Measurements from ENCODE around the gene PDE6B. TPM values are rescaled to one million over a fixed set of nuclear protein-coding genes. Genes with fewer than 3 reads are reported as not detected.

Gene PDE6B
- total and polyA plus RNA-seq, 9 donors, result 1.4 to 7.5 (median 4.6) TPM

DNA sequence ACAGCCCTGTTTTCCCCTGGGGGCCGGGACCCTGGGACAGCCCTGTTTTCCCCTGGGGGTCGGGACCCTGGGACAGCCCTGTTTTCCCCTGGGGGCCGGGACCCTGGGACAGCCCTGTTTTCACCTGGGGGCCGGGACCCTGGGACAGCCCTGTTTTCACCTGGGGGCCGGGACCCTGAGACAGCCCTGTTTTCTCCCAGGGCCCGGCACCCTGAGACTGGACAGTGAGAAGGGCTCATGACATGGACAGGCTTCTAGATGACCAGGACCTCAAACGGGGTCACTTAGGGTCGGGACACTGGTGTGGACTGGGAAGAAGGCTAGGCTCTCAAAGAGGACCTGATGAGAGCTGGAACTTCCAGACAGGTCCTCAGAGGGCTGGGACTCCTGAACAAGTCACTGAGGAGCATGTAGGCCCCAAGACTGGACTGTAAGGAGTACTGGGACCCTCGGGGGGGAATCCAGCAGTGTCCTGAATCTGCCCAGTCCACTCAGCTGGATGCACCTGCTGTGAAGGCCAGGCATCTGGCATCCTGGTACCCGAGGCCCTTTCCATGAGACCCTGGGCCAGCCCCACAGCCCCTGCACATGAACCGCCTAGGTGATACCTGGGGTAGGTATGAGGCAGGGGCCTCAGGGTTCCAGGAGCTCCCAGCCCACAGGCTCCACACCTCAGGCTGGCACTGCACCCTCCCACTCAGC, 82.7 kb downstream of the PDE6B start:
- no peak overlapping the region for H3K27ac ChIP-seq
- no peak for DNase-seq
- intact Hi-C loops (cut with DNase I), result no loop called here
- H3K4me1 ChIP-seq (ENCODE audit: insufficient read depth), result peaks cover 23% of the 10 kb centered on the region
- H3K9me3 ChIP-seq, result no peaks in the 10 kb centered on the region
- no peaks in the 10 kb centered on the region for H3K36me3 ChIP-seq
- H3K27me3 ChIP-seq, result no peaks in the 10 kb centered on the region
- 61 to 78% (median 69%) methylated on average over 6 to 11 of the region's 11 CpGs for WGBS, 3 donors
- no peak for TF ChIP-seq POLR2A (IDR thresholded peaks at IDR 0.05)
- TF ChIP-seq EP300 (IDR thresholded peaks at IDR 0.05), result no peak
- TF ChIP-seq, protein P1, sequence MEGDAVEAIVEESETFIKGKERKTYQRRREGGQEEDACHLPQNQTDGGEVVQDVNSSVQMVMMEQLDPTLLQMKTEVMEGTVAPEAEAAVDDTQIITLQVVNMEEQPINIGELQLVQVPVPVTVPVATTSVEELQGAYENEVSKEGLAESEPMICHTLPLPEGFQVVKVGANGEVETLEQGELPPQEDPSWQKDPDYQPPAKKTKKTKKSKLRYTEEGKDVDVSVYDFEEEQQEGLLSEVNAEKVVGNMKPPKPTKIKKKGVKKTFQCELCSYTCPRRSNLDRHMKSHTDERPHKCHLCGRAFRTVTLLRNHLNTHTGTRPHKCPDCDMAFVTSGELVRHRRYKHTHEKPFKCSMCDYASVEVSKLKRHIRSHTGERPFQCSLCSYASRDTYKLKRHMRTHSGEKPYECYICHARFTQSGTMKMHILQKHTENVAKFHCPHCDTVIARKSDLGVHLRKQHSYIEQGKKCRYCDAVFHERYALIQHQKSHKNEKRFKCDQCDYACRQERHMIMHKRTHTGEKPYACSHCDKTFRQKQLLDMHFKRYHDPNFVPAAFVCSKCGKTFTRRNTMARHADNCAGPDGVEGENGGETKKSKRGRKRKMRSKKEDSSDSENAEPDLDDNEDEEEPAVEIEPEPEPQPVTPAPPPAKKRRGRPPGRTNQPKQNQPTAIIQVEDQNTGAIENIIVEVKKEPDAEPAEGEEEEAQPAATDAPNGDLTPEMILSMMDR (IDR thresholded peaks at IDR 0.05), result no peak
- no peak overlapping the region for H3K4me3 ChIP-seq

- Histone ChIP-seq H3K27me3 (no peaks in the 10 kb centered on the region), H3K9me3 (no peaks in the 10 kb centered on the region), H3K4me1 (ENCODE audit: insufficient read depth) (peaks cover 23% of the 10 kb centered on the region), H3K36me3 (no peaks in the 10 kb centered on the region), H3K27ac (no peak overlapping the region), H3K4me3 (no peak overlapping the region)
- TF ChIP-seq, protein P1 (IDR thresholded peaks at IDR 0.05), result no peak
- TF ChIP-seq POLR2A (IDR thresholded peaks at IDR 0.05) (no peak), EP300 (IDR thresholded peaks at IDR 0.05) (no peak)
- intact Hi-C loops (cut with DNase I), result no loop called here
- no peak for DNase-seq
- 35 to 65% (median 38%) methylated on average over 6 of the region's 6 CpGs for WGBS, 3 donors
Measured at GRCh38 chr4:708631-708933, 83.2 kb downstream of the PDE6B start.

GRCh38 chr4:709348-709747, 84.0 kb downstream of the PDE6B start:
- TF ChIP-seq, protein P1 (IDR thresholded peaks at IDR 0.05), result no peak
- TF ChIP-seq POLR2A (IDR thresholded peaks at IDR 0.05), result no peak
- no peak for TF ChIP-seq EP300 (IDR thresholded peaks at IDR 0.05)
- no peak for DNase-seq
- Histone ChIP-seq H3K4me1 (ENCODE audit: insufficient read depth) (peaks cover 23% of the 10 kb centered on the region), H3K36me3 (no peaks in the 10 kb centered on the region), H3K4me3 (no peak overlapping the region), H3K27me3 (no peaks in the 10 kb centered on the region), H3K27ac (no peak overlapping the region), H3K9me3 (no peaks in the 10 kb centered on the region)
- 92 to 96% (median 92%) methylated on average over 6 of the region's 6 CpGs for WGBS, 3 donors
- intact Hi-C loops (cut with DNase I), result no loop called here

DNA sequence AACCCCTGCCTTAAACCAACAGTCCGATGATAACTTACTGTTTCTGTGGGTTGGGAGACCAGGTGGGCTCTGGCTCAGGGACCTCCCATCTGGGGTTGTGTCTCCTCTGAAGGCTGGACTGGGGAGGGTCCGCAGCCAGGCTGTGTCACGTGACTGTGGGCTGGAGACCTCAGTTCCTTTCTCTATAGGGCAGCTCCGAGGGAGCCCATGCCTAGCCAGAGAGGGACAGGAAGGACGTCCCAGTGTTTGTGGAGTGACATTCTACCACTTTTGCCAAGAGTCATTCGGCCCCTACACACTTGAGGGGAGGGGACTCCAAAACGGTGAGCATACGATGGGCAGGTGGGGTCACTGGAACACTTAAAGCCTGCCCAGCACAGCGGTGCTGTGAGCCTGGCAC, 84.7 kb downstream of the PDE6B start:
- Histone ChIP-seq H3K9me3 (no peaks in the 10 kb centered on the region), H3K4me1 (ENCODE audit: insufficient read depth) (peaks cover 23% of the 10 kb centered on the region), H3K27me3 (no peaks in the 10 kb centered on the region), H3K4me3 (no peak overlapping the region), H3K36me3 (no peaks in the 10 kb centered on the region), H3K27ac (no peak overlapping the region)
- TF ChIP-seq POLR2A (IDR thresholded peaks at IDR 0.05) (no peak), EP300 (IDR thresholded peaks at IDR 0.05) (no peak)
- TF ChIP-seq, protein P1 (IDR thresholded peaks at IDR 0.05), result no peak
- 74 to 81% (median 75%) methylated on average over 9 of the region's 9 CpGs for WGBS, 3 donors
- intact Hi-C loops (cut with DNase I), result no loop called here
- DNase-seq, result no peak

Measured in ovary (tissue), 9 donors.